Mammary epithelial cell (primary cell): ENCODE data around the gene SLC26A9.

Experiments used
- CTCF ChIP-seq, 2 donors: IDR thresholded peaks in 1 of 2; conservative IDR thresholded peaks in 1 of 2; 2 replicates each; pipeline ENCODE4 v1.5.1; 2011 to 2012; ENCODE audit warnings: inconsistent platforms in 2 of 2, low read length in 2 of 2, mild to moderate bottlenecking in 2 of 2, control low read depth in 1 of 2, low read depth in 1 of 2; ENCODE audit not compliant: insufficient read depth in 1 of 2; ENCODE audit errors: extremely low read depth in 1 of 2
- EZH2 ChIP-seq: IDR thresholded peaks from 2 replicates; pipeline ENCODE4 v1.6.1; 2012; ENCODE audit warnings: low read length, inconsistent platforms, borderline replicate concordance

GRCh38 chr1:205961405-205961804, 18.1 kb upstream of the SLC26A9 start:
- TF ChIP-seq CTCF (conservative IDR thresholded peaks at IDR 0.05 in 1 of 2, IDR thresholded peaks at IDR 0.05 in 1 of 2; ENCODE audit: extremely low read depth in 1 of 2, insufficient read depth in 1 of 2, low read depth in 1 of 2, low read length in 2 of 2) (no peak), EZH2 (no peak)
